ENCODE data around the gene RPP30.
"Not testable (repeated sequence)": the region's sequence is repeated elsewhere in the genome, so short reads cannot be mapped to it uniquely, and the experiment has no call there.

The RPP30 gene

DNA sequence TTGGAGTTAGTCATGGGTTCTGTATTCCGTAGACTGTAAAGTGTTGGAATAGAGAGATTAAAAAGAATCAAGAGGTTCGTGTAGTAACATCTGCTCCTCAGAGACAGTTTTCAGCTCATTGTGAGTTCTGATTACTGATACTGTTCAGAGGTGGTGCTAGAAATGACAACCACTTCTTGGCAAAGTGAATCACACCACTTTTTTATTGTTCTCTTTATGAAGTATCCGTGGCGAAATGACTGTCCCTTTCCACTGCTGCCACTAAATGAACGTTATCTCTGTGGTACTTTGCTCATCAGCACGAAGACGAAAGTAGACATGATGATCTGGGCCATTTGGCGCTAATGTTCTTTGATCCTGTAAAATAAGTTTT is 860 bp downstream of the RPP30 start:
- no peak for DNase-seq

- DNase-seq, result no peak
These were observed 7.3 kb downstream of the RPP30 start for GRCh38 chr10:90879062-90879461.

DNA sequence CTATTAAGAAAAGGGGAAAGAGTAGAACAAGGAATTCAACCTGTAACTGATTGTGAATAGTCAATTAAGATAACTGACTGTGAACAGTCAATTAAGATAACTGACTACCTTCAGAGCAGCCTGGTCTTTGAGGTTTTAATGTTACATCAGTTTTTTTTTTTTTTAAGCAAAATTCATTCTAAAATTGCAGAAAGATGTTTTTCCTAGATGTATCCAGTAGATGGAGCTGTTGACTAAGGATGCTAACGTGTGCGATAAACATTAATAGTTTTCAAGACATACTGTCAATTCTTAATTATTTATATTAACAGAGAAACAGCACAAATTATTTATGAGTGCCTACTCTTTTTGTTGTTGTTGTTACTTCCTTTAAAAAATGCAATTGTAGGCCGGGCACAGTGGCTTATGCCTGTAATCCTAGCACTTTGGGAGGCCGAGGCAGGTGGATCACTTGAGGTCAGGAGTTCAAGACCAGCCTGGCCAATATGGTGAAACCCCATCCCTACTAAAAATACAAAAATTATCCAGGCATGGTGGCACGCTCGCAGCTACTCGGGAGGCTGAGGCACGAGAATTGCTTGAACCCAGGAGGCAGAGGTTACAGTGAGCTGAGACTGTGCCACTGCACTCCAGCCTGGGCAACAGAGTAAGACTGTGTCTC is 8.4 kb downstream of the RPP30 start:
- DNase-seq, result not testable (repeated sequence)

GRCh38 chr10:90884431-90884830 is 12.7 kb downstream of the RPP30 start:
- peak; percentile 31 for DNase-seq

DNA sequence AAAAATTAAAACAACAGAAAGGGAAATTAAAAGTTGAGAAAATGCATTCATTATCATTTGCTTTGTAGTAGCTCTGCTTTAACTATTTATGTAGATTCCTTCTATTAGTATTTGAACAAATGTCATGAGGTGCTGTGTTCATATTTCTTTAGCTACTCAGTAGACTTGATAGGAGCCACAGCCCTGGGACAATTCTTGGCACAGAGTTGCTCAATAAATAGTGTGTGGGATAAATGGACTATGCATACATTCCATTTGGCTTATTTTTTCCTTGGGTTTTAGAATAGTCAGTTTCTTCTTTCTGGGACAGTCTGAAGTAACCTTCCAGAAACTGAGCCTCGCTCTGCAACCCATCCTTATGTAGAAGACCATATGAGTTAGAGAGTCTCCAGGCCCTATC is 13.4 kb downstream of the RPP30 start:
- no peak for DNase-seq

DNA sequence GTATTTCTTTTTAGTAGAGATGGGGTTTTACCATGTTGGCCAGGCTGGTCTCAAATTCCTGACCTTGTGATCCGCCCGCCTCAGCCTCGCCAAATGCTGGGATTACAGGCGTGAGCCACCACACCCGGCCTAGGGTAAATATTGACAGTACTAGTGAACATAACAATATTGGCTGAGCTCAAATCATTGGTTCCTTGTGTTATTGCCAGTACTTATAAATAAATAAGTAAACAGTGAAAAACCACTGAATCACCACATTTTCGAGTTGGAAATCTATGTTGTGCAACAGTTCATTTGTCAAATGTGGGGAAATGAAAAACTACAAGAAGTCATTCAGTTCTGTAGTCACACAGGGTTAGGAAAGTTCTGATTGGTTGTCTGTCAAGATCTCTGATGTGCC is 15.8 kb downstream of the RPP30 start:
- no peak for DNase-seq

DNA sequence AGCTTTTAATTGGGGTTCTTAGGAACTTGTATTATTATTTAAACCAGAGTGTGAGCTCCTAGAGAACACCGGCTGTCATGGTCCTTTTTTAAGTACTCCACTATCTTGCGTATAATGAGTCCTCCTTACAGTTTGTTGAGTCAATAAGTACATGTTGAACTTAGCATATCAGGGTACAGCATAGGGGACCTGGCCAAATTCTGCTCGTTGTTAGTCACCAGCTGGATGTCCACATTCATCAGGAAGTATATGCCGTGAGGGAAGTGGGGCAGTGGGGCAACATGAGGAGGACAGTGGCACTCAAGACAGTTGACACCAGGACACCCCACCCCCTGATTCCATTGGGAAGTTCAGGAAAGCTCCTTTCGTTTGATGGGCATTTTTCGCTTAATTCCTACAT is 16.6 kb downstream of the RPP30 start:
- no peak for DNase-seq

DNA sequence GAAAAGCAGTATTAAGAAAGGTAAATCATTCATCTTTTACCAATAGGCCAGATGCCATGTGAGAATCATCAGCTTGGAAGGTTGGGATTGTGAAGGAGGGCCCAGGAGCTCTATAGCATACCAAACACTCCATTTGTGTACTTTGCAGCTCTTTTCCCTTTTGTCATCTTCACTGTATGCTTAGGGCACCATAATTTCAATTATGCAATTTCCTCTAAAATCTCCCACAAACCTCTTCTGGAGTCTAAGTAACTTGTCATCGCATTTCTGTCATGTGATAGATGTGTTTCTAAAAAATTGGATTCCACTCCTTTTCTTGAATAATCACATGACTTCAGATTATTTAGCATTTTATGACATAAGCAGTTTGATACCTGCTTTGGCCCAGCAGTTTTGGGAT is 17.9 kb downstream of the RPP30 start:
- no peak for DNase-seq

DNA sequence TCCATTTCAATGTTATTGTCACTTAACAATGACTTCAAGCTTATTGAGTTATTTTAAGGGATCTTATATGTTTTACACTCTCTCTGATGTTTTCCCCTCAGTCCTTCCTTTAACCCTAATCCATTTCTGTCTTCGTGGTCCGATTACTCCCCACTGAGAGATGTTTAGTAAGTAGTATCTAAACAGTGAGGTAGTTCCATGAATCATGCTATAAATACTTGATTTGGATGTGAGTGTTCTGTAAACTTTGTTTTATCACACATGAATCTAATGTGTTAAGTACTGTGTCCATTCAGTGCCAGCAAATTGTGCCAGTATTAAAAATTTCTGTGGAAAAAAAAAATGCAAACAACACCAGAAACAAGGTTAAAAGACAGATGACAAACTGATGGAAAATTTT is 18.6 kb downstream of the RPP30 start:
- no peak for DNase-seq

DNA sequence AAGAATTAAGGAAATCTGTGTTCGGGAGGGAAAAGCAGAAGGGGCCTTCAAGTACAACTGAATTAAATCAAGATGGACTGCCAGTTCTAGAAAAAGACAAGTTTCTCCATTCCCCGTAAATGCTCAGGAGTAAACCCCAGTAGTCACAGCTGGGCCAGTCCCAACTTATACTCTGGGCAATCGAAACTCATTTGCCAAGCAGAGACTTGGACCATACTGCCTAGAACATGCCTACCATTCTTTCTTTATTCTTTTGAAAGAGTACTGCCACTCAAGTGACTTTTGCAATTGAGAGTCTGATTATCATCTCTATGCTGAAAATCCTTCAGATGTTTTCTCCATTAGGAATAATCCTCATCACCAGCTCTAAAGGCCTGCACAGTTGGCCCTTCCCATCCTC is 21.4 kb downstream of the RPP30 start:
- DNase-seq, result no peak

GRCh38 chr10:90896916-90897315 is 25.1 kb downstream of the RPP30 start:
- not testable (repeated sequence) for DNase-seq

DNA sequence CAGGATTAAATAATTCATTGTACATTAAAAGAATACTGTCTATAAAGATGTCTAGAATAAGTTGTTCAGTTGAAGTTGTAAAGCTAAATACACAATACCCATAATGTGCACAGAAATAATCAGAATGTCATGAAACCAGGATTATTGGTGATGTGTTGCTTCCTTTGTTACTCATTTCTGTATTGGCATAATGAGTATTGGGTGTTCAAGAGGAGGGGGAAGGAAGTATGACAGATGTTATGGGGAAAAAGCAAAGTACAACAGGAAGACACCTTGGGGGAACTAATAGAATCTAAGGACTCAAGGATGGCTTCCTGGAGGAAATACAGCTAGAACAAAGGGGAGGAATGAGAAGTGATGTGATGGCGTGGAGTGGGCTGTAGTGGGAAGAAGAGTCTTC is 34.2 kb downstream of the RPP30 start:
- DNase-seq, result no peak

DNA sequence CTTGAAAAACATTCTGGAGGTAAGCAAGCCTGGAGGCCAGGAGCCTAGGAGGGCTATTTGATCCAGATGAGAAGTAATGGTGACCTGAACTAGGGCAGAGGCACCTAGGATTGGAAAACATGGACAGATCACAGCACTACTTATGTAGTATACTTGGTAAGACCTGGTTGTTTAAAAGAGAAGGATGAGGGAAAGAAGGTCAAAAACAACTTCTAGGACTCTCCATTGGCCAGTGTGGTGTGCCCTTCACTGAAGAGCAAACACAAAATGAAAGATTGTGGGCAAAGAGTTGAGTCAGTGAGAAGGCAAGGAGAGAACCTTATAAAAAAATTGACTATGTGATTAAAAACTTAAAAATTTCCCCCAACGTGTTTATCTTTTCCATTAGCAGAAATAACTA is 34.8 kb downstream of the RPP30 start:
- DNase-seq, result no peak

- peak; percentile 70 for DNase-seq
These were observed 39.6 kb downstream of the RPP30 start for GRCh38 chr10:90911133-90912051.

DNA sequence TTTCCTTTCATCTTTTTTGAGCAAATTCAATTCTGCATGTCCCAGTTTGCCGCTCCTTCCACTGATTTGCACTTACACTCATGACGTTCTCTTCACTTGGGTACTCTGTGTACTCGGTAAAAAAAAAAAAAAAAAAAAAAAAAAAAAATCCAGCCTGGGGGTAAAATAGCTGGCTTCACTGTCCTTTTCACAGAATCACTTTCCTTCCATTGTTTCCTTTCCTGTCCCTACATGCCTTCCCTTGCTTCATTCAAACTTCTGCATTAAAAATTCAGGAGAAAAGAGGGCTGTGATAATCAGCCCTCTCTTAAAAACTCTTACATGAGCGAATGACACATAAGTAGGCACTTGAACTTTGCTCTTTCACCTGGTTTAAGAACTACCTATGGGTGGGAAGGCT is 40.4 kb downstream of the RPP30 start:
- no peak for DNase-seq

DNA sequence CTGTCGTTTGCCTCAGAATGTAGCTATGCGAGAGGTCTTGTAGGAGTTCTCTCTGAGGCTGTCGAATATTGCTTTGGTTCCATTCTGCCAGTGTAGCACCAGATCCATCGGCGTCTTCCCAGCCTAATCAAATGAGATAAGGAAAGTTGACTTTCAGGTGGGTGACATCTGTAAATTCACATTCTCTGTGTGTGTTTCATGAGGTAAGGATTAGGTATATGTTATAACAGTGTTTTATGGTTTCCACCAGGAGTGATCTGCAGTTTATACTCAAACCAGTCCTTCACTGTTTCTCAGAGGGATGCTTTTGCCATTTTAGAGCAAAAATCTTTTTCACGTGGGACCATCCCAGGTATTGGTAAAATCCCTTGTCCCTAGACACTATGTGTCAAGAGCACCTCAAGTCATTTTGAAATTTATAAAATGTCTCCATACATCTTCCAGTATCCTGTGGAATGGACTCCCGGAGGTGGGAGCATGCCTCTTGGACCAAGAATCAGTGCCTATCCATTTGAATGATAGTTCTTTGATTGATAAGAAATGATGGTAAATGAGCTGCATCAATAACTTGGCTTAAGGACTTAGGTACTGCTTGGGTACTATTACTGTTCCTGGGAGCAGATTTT is 41.2 kb downstream of the RPP30 start:
- no peak for DNase-seq

DNA sequence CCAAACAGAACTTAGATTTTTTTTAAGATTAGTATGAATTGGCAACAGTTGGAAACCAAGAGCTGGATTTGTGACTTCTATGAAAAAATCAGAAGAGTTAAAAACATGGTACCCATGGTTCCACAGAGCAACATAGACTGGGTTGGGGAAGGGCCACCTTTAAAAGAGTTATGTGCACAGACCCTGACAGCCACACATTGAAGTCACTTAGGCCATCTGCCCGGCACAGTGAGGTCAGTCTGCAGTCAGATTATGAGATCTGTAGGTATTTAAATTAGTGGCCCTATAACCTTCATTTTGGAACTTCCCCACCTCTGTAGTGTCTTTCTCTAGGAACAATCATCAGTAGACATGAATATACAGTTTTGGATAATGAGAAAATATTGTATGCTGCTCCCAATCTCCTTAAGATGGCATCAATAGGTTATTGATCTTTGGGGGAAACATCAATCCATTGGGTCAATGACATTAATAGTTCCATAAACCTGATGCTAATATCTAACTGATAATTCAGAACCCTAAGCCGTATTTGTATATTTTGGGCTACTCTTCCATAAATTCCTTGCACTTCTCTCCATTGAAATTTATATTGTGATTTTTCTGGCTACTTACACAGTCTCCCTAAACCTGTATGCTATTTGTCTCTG is 42.1 kb downstream of the RPP30 start:
- no peak for DNase-seq

DNA sequence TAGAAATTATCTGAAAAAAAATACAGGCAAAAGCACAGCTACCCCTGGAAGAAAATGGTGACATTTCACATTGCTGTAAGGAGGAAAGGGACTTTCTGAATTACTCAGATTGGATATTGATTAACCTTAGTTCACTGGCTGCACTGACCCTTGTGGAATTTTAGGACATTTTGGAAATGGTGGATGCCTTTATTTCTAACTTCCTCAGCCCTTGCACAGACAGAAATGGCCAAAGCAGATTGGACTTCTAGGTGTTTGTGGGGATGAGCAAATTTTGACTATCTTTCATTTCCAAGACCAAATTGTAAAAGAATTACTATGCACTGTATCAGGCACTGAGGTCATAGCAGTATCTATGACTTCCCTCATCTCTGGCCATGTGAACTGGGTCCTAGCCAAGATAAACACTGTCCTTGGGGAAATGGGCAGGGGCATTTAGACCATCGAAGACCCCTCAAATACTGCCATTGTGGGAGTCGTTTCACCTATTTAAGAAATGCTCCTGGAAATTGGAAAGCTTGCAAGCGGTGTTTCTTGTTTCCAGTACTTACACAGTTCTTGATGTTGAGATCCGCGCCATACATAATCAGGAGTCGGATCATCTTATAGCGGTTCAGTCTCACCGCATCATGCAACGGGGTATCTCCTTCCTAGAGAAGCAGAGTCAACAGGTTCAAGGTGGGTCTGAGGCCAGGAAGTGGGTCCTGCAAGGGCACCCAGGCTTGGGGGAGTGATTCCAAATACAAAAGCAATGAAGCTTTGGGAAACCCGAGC is 43.4 kb downstream of the RPP30 start:
- DNase-seq, result no peak

GRCh38 chr10:90915766-90916075 is 43.9 kb downstream of the RPP30 start:
- DNase-seq, result no peak

DNA sequence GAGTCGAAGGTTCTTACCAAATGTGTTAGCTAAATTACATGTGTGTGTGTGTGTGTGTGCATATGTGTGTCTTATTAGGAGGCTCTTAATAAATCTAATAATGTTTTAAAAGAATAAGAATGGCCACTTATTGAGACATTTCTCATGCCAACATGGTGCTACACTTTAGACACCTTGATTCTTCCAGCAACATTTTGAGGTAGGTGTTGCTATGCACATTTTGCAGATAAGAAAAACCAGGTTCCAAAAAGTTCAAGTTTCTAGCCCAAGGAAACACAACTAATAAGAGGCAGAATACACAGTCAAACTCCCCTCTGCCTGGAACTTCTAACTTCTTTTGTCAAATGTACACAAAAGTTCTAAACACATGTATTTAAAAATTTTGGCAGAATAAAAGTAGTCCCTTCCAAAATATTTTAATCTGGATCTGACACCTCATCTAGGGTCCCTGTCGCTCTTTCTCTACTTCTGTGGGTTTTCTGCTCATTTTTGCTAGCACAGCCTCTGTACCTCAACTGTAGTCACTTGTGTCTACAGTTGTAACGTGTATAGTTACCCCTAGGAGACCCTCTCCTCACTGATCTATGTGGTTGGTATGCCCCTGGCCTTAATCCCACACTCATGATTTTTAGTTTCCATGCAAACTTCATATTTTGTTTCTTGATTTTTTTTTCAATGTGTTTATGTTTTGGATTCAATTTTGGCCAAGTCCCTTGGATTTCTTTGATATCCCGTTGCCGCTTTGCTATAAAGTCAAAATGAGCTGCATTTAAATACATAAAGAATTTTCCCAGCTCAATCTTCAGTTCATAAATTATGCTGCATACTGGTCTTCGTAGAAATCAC is 44.8 kb downstream of the RPP30 start:
- no peak for DNase-seq

- DNase-seq, result no peak
These were observed 45.6 kb downstream of the RPP30 start for GRCh38 chr10:90917238-90917967.

All from femur (tissue), 1 donor.